Amniotic stem cell (primary cell): ENCODE data around the gene RAB3C.
"Not testable (repeated sequence)": the region's sequence is repeated elsewhere in the genome, so short reads cannot be mapped to it uniquely, and the experiment has no call there.

Source experiments
- DNase-seq: peaks from one replicate; lab custom pipeline; 2025; lab: John Stamatoyannopoulos, UW

RAB3C gene

GRCh38 chr5:58602889-58603288, 20.0 kb downstream of the RAB3C start:
- not testable (repeated sequence) for DNase-seq

GRCh38 chr5:58606064-58606463, 23.2 kb downstream of the RAB3C start:
- no peak for DNase-seq

- DNase-seq: no peak
Measured at GRCh38 chr5:58615972-58616371, 33.1 kb downstream of the RAB3C start.

- DNase-seq: no peak
Measured at GRCh38 chr5:58617241-58617640, 34.4 kb downstream of the RAB3C start.

- no peak for DNase-seq
Measured at GRCh38 chr5:58620336-58620735, 37.5 kb downstream of the RAB3C start.

- no peak for DNase-seq
Measured at GRCh38 chr5:58622936-58623871, 40.3 kb downstream of the RAB3C start.

- no peak for DNase-seq
Measured at GRCh38 chr5:58628626-58629025, 45.8 kb downstream of the RAB3C start.

- DNase-seq: no peak
Measured at GRCh38 chr5:58629271-58630159, 46.6 kb downstream of the RAB3C start.

- no peak for DNase-seq
Measured at GRCh38 chr5:58631895-58632294, 49.0 kb downstream of the RAB3C start.

- DNase-seq: no peak
Measured at GRCh38 chr5:58635416-58635815, 52.5 kb downstream of the RAB3C start.

GRCh38 chr5:58640011-58640410, 57.1 kb downstream of the RAB3C start:
- DNase-seq: no peak

- no peak for DNase-seq
Measured at GRCh38 chr5:58641533-58641932, 58.7 kb downstream of the RAB3C start.

- DNase-seq: no peak
Measured at GRCh38 chr5:58648846-58649245, 66.0 kb downstream of the RAB3C start.

GRCh38 chr5:58649716-58650115, 66.8 kb downstream of the RAB3C start:
- DNase-seq: no peak

GRCh38 chr5:58653521-58653920, 70.6 kb downstream of the RAB3C start:
- no peak for DNase-seq

GRCh38 chr5:58666141-58666540, 83.3 kb downstream of the RAB3C start:
- no peak for DNase-seq

GRCh38 chr5:58666598-58667581, 84.0 kb downstream of the RAB3C start:
- DNase-seq: no peak

GRCh38 chr5:58670582-58670981, 87.7 kb downstream of the RAB3C start:
- no peak for DNase-seq

GRCh38 chr5:58671155-58671554, 88.3 kb downstream of the RAB3C start:
- no peak for DNase-seq

- no peak for DNase-seq
Measured at GRCh38 chr5:58672521-58672920, 89.6 kb downstream of the RAB3C start.

- no peak for DNase-seq
Measured at GRCh38 chr5:58674070-58674469, 91.2 kb downstream of the RAB3C start.

GRCh38 chr5:58674711-58675110, 91.8 kb downstream of the RAB3C start:
- no peak for DNase-seq
